NCI-H510A (cell line): ENCODE measurements around the gene TMEM178A.
"Not testable (repeated sequence)": the region's sequence is repeated elsewhere in the genome, so short reads cannot be mapped to it uniquely, and the experiment has no call there.

Source experiments
- DNase-seq: peaks from one replicate; lab custom pipeline; 2025; lab: John Stamatoyannopoulos, UW

The TMEM178A gene

DNA sequence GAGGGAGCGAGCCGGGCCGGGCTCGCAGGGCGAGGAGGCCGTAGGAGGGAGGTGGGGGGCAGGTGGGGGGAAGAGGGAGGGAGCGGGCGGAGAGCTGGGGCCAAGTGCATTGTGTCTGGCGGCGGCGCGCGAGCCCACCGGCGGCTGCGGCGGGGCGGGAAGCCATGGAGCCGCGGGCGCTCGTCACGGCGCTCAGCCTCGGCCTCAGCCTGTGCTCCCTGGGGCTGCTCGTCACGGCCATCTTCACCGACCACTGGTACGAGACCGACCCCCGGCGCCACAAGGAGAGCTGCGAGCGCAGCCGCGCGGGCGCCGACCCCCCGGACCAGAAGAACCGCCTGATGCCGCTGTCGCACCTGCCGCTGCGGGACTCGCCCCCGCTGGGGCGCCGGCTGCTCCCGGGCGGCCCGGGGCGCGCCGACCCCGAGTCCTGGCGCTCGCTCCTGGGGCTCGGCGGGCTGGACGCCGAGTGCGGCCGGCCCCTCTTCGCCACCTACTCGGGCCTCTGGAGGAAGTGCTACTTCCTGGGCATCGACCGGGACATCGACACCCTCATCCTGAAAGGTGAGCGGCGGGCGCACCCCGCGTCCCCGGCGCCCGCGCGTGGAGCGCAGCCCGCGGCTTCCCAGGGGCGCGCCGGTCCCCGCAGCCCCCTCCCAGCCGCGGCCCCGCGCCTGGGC lies at the start of gene TMEM178A:
TMEM178A (plus strand) TSS at position 107 of the 680 bp plus-strand sequence; CDS start at position 165, 58 bp downstream.
- DNase-seq: no peak

DNA sequence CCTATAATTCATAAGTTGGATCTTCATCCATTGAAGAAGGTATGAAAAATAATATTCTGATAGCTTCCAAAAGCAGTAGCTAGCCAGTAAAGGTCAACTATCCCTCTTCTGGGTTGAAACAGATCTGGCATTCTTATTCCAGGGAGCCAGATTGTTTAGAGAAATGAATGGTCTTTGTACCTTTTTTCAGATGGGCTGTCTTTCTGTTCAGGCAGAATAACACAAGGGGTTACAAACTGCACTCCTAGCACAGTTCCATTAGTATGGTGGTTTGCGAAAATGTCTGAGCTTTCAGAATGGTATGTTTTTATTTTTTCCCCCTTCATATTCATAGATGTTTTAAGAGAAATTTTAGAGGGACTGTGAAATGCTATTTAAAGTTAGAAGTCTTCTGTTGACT lies 47.5 kb upstream of the TMEM178A start:
- no peak for DNase-seq

GRCh38 chr2:39618736-39619135 lies 47.0 kb upstream of the TMEM178A start:
- no peak for DNase-seq

DNA sequence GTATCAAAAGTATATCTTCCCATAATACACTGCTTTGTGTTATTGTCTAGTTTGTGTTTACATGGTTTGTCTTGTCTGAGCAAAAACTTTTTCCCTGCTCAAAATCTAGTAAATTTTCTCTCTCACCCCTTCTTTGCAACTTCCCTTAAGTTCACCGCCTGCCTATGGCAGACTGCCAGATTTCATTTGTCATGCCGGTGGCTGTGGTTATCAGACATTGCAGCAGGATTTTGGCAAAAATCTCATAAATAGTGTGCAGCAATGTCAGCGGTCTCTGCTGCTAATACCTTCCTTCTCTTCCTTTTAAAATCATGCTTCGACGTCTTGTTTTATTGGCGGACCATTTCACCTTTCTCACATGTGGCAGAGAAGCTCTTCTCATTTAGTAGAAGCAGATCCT lies 45.6 kb upstream of the TMEM178A start:
- DNase-seq: no peak

GRCh38 chr2:39621596-39621995 lies 44.1 kb upstream of the TMEM178A start:
- DNase-seq: no peak

DNA sequence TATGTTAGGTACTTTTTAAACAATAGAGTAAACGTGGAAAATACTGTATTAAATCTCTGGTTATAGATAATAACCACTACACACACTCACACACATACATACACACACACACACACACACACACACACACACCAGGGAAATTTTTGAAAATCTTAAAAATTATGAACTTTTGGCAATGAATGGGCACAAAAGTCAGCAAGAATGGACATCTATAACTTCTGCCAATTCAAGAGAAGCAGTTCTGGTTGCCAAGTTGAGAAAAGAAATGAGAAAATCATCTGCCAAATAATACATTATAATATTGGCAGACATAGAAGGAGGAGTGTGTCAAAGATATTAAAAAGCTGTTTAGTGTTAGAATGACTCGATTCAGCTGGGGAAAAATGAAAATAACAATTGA lies 42.9 kb upstream of the TMEM178A start:
- no peak for DNase-seq

DNA sequence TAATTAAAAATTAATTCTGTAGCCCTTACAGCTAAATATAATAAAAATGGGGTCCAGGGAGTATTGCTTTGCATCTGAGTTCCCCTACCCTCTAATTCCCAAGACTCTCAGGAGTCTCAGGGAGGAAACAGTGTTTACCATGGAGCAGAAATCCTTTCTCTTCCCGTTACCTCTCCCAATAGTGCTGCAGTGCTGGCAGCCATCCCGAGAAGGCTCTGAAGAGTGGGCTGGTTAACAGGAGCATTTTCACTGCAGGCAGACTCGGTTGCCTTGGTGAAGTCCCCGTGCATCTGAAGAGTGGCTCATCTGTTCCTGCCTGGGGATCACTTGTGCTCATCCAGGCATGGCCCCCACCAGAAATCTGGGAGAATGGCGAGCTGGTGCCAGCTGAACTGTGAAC lies 41.8 kb upstream of the TMEM178A start:
- DNase-seq: no peak

- no peak for DNase-seq
These were observed 40.4 kb upstream of the TMEM178A start for GRCh38 chr2:39625193-39625926.

- DNase-seq: no peak
These were observed 39.8 kb upstream of the TMEM178A start for GRCh38 chr2:39625927-39626270.

DNA sequence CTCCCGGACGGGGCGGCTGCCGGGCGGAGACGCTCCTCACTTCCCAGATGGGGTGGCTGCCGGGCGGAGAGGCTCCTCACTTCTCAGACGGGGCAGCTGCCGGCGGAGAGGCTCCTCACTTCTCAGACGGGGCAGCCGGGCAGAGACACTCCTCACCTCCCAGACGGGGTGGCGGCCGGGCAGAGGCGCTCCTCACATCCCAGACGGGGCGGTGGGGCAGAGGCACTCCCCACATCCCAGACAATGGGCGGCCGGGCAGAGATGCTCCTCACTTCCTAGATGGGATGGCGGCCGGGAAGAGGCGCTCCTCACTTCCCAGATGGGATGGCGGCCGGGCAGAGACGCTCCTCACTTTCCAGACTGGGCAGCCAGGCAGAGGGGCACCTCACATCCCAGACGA lies 37.4 kb upstream of the TMEM178A start:
- DNase-seq: not testable (repeated sequence)

- no peak for DNase-seq
These were observed 36.1 kb upstream of the TMEM178A start for GRCh38 chr2:39629646-39630045.

- no peak for DNase-seq
These were observed 34.5 kb upstream of the TMEM178A start for GRCh38 chr2:39631256-39631655.

- no peak for DNase-seq
These were observed 34.0 kb upstream of the TMEM178A start for GRCh38 chr2:39631718-39632117.

GRCh38 chr2:39632876-39633275 lies 32.8 kb upstream of the TMEM178A start:
- DNase-seq: no peak

DNA sequence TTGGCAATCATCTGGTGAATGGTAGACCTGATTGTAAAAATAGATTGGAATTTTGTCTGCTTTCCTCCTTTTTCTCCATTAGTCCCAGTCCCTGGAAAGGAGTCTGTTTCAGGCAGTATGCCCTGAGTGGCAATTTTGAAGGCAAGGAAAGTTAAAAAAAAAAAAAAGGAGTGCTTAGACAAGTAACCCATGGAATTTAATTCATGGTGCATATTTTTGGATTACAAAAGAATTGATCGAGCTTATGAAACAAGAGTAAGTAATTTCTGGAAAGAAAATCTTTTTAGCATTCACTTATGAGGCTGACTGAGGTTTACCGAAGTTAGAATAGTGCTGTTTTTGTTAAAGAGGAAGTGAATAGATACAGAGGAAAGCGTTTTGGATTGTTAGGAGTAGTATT lies 29.4 kb upstream of the TMEM178A start:
- DNase-seq: no peak

DNA sequence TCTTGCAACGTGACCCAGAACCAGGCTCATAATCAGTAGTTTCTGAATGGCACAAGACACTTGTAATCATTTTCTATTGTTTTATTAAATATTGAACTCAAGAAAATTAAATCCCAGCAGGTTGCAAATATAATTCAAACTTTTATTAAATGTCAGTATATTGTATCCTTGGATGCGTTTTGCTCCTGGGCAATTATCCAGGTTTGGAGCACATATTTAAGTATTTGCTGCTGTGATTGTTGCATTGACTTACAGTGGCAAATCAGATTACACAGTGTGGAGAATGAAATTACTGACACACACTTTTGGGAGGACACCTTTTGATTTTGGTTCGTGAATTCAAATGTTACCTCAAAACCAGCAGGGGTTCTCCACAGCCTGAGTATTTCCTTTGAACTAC lies 27.1 kb upstream of the TMEM178A start:
- DNase-seq: no peak

DNA sequence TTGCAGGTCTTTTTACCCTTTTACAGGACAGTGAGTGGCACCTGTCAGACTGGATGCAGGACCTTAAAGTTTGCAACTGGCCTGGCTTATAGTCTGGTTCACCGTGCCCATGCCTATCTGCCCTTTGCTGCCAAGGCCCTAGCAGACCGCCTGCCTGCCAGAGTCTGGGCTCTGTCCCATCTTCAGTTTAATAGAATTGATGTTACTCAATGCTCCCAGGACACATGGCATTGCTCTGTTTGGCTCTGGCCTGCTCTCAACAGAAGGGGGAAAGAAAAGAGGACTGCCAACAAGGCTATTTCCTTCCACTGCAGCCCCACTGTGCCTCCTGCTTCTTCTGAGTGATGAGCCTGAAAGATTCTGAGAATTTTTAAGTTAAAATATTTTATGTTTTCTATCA lies 25.6 kb upstream of the TMEM178A start:
- DNase-seq: no peak

DNA sequence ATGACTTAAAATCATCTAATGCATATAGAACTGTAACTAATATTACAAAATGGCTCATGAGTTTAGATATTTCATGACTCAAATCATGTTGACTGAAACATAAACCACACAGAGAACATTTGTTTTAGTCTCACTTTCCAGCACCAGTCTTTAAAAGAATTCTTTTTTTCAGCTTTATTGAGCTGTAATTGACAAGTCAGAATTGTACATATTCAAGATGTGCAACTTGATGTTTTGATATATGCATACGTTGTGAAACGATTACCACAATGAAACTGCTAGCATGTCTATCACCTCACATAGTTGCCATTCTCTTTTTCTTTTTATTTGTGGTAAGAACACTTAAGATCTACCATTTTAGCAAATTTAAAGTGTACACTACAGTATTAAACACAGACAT lies 25.0 kb upstream of the TMEM178A start:
- DNase-seq: no peak

DNA sequence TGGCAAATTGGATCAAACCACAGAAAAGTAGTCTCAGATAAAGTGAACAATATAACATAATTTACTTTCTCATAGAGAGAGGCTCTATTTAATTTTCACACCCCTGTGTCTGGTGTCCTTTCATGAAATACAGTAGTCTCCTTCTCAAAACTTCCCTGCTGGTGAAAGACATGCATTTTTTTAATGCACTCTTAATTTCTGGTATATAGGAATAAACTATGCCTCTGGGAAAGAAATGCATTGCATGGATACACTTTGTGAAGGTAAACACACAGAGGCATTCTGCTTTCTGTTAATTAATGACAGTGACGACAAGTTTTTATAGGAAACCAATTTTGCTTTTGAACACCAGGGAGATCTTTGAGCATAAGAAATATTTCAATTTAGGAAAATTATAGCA lies 24.1 kb upstream of the TMEM178A start:
- no peak for DNase-seq

DNA sequence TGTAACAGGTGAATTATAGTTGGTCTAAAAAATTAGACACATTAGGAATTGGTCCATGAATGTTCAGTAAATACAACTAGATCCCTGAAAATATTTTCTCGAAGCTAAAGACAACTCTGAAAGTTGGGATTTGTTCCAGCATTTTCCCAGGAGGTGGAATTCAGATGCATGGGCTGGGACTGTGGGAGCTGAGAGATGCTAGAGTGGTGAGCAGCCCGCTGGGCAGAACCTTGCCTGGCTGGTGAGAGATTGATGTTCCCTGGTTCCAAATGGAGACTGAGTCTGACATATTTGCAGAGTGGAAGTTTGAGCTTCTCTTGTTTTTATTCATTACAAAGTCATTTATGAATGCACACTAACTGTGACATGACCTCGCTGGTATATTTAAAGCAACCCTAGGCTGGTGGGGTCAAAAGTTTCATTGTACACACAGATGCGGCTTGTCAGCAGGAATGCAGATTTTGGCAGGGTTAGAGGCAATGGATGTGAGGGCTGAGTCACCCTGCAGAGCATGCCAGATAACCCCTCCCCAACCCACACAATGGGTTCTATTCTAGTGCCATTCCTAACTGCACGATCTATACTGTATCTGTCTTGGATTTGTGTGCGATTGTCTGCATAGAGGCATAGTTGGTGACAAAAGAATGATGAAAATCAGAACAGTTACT lies 23.5 kb upstream of the TMEM178A start:
- no peak for DNase-seq

GRCh38 chr2:39645826-39646225 lies 19.9 kb upstream of the TMEM178A start:
- no peak for DNase-seq

- DNase-seq: no peak
These were observed 19.4 kb upstream of the TMEM178A start for GRCh38 chr2:39646267-39646666.

DNA sequence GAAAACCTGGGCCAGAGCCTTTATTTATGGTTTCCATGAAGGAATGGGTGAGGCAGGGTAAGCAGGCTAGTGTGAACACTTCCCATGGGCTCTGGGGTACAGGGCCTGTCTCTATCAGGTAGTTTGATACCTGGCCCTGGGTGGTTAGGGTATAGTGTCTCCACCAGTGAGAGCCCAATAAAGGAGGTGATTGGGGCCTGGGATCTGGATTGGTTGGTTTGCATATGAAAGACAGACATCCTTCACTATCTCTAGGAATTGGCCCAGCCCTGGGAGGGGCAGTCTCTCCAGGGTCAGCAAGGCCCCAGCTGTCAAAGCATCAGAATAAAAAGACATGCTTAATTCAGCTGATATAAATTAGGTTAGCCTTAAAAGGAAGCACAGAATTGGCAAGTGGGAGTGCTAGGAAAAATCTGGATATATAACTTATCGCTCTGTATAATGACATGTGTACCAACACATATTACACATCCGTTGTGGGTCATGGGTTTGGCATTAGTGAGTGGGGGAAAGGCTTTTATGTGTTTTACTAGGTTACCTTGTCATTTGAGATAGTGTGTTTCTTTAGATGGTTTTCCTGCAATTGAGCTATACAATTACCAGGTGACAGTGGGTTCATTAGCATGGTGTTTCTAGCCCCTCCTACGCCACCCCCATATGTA lies 18.5 kb upstream of the TMEM178A start:
- no peak for DNase-seq
